BE2C (cell line): ENCODE measurements around the gene CNTRL.

Experiments used
- DNase-seq: peaks from one replicate; pipeline ENCODE4 v3.0.0-alpha.2; 2020
- H3K27me3 ChIP-seq: fragments of 250-450 bp; sonication (Bioruptor Pico); 2 replicates; pipeline ENCODE4 v1.5.1; 2020; ENCODE audit warnings: mild to moderate bottlenecking
- H3K36me3 ChIP-seq: fragments of 250-450 bp; sonication (Bioruptor Pico); 2 replicates; pipeline ENCODE4 v1.5.1; 2020; ENCODE audit warnings: mild to moderate bottlenecking
- H3K4me1 ChIP-seq: fragments of 250-450 bp; sonication (Bioruptor Pico); 2 replicates; pipeline ENCODE4 v1.5.1; 2020
- H3K4me3 ChIP-seq: 2 replicates; pipeline ENCODE4 v1.5.1; 2011; ENCODE audit warnings: low read depth, low read length
- H3K9me3 ChIP-seq: fragments of 250-450 bp; sonication (Bioruptor Pico); 2 replicates; pipeline ENCODE4 v1.5.1; 2020
- TF ChIP-seq, protein P1 (sequence below): IDR thresholded peaks from 2 replicates; pipeline ENCODE4 v1.5.1; 2012; ENCODE audit warnings: mild to moderate bottlenecking, low read depth, low read length

Gene CNTRL

GRCh38 chr9:121038362-121038761, 36.4 kb upstream of the CNTRL start:
- H3K9me3 ChIP-seq: no peaks in the 10 kb centered on the region
- no peaks in the 10 kb centered on the region for H3K4me1 ChIP-seq
- no peaks in the 10 kb centered on the region for H3K36me3 ChIP-seq
- H3K27me3 ChIP-seq: no peaks in the 10 kb centered on the region; the same call in 1 of the 2 replicates
- no peak overlapping the region for H3K4me3 ChIP-seq
- TF ChIP-seq, protein P1, sequence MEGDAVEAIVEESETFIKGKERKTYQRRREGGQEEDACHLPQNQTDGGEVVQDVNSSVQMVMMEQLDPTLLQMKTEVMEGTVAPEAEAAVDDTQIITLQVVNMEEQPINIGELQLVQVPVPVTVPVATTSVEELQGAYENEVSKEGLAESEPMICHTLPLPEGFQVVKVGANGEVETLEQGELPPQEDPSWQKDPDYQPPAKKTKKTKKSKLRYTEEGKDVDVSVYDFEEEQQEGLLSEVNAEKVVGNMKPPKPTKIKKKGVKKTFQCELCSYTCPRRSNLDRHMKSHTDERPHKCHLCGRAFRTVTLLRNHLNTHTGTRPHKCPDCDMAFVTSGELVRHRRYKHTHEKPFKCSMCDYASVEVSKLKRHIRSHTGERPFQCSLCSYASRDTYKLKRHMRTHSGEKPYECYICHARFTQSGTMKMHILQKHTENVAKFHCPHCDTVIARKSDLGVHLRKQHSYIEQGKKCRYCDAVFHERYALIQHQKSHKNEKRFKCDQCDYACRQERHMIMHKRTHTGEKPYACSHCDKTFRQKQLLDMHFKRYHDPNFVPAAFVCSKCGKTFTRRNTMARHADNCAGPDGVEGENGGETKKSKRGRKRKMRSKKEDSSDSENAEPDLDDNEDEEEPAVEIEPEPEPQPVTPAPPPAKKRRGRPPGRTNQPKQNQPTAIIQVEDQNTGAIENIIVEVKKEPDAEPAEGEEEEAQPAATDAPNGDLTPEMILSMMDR: no peak
- DNase-seq: no peak

DNA sequence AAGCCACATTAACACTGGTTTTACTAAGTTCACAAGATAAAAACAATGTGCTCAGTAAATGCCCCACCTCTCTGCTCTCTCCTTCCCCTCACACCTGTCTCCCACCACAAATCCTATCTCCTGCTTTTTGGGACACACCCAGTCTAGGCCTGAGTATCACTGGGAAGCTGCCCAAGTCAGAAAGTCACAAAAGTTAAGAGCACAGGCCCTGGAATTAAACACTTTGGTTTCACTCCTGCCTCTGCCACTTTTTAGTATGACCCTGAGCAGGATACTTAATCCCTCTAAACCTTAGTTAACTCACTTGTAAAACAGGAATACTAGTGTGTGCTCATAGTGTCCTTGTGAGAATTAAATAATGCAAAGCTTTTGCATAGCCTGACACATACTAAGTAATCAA, 36.0 kb upstream of the CNTRL start:
- DNase-seq: no peak
- H3K9me3 ChIP-seq: no peaks in the 10 kb centered on the region
- H3K27me3 ChIP-seq: no peaks in the 10 kb centered on the region; the same call in 1 of the 2 replicates
- no peaks in the 10 kb centered on the region for H3K36me3 ChIP-seq
- H3K4me1 ChIP-seq: no peaks in the 10 kb centered on the region
- TF ChIP-seq, protein P1: no peak
- no peak overlapping the region for H3K4me3 ChIP-seq

- Histone ChIP-seq H3K4me3 (no peak overlapping the region), H3K9me3 (no peaks in the 10 kb centered on the region), H3K27me3 (no peaks in the 10 kb centered on the region), H3K4me1 (no peaks in the 10 kb centered on the region), H3K36me3 (no peaks in the 10 kb centered on the region)
- no peak for DNase-seq
- TF ChIP-seq, protein P1: no peak
Measured at GRCh38 chr9:121048175-121048574, 26.6 kb upstream of the CNTRL start.

GRCh38 chr9:121048618-121049017, 26.1 kb upstream of the CNTRL start:
- Histone ChIP-seq H3K27me3 (no peaks in the 10 kb centered on the region), H3K36me3 (no peaks in the 10 kb centered on the region), H3K9me3 (no peaks in the 10 kb centered on the region), H3K4me1 (no peaks in the 10 kb centered on the region), H3K4me3 (no peak overlapping the region)
- no peak for DNase-seq
- TF ChIP-seq, protein P1: no peak

DNA sequence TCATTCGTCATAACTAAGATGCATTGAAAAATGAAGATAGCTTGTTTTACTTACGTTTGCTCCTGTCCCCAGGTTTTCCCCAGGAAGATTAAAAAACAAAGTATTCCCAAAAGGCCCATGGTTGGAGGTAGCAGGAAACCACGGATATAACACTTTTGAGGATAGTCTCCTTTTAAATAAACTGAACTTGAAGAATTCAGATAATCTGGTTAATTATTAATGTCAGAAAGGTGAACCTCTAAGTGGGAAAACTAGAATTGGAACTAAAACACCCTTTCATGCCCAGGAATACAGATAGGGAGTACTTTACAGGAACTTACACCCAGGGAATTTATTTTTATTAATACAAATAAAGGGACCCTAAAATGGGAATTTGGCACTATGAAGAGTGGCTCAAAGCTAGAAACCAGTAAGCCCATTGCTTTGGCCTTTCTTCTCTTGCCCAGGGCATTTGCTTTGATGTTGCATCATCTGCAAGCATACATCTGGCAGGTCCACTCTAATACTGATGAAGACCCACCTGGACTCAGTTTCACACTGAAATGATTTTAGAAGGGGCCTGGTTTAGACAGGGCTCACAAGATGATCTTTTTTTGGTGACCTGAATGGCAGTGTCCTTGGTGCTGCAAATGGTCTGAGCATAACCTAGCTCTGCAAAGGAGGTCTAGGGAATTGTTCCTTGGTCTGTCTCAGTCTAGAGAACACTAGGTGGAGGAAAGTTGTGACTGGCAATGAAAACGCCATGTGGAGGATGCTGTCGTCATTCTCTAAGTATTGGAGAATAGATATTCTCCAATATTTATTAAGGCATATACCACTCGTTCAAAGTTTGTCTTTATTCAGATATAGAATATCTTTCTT, 24.4 kb upstream of the CNTRL start, which contains the start of gene C5:
Gene C5 (minus strand): TSS at position 148 of the 861 bp plus-strand sequence. CDS start 29 bp downstream, at position 119.
- Histone ChIP-seq H3K27me3 (no peaks in the 10 kb centered on the region), H3K9me3 (no peaks in the 10 kb centered on the region), H3K4me1 (no peaks in the 10 kb centered on the region), H3K4me3 (no peak within 1 kb of the TSS), H3K36me3 (no peaks in the 10 kb centered on the region)
- DNase-seq: no peak
- TF ChIP-seq, protein P1: no peak

DNA sequence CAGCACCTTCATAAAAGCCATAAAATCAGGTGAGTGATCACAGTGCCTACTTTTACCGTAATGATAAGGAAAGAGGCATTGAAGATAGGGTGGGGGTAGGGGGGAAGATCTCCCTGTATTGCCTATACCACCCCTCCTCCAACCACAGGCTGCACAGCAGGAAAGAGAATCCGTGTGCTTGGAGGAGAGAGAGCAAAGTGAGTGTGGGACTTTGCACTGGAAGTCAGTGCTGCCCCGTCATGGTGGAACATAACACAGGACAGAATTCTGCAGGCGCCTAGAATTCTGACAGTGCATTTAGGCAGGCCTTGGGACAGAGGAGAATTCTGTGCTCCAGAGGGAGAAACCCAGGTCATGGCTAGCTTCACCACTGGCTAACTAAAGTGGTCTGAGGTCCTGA, 21.2 kb upstream of the CNTRL start:
- no peak for DNase-seq
- no peaks in the 10 kb centered on the region for H3K4me1 ChIP-seq
- H3K9me3 ChIP-seq: no peaks in the 10 kb centered on the region
- H3K27me3 ChIP-seq: no peaks in the 10 kb centered on the region
- no peak overlapping the region for H3K4me3 ChIP-seq
- TF ChIP-seq, protein P1: no peak
- H3K36me3 ChIP-seq: no peaks in the 10 kb centered on the region
